Spleen (tissue), 7 donors: ENCODE measurements around the gene ZNF362.

Experiments
- POLR2AphosphoS5 ChIP-seq, 3 donors: sonication (generic); formaldehyde crosslinking; IDR thresholded peaks; one replicate each; pipeline ENCODE4 v1.5.1; 2017; ENCODE audit warnings: antibody characterized with exemption in 3 of 3
- TF ChIP-seq, protein P1 (sequence below), 11 experiments: fragments of 200-600 bp in 7 of 11; fragments of 450-650 bp in 4 of 11; sonication (generic) in 4 of 11; IDR thresholded peaks in 8 of 11; conservative IDR thresholded peaks in 3 of 11; 1 replicate in 7 of 11; 2 replicates in 4 of 11; pipeline versions ENCODE4 v1.4.0 to v1.8.0; 2016 to 2021; ENCODE audit warnings: antibody characterized with exemption in 11 of 11, inconsistent platforms in 4 of 11, mild to moderate bottlenecking in 1 of 11
- donor health status: DM: no; HTN: no; CAD: no; lungs with moderate emphysema.
- donor health status: DM: no; HTN: no; CAD: no.
- donor health status: DM: no; HTN: no; CAD: no.

DNA sequence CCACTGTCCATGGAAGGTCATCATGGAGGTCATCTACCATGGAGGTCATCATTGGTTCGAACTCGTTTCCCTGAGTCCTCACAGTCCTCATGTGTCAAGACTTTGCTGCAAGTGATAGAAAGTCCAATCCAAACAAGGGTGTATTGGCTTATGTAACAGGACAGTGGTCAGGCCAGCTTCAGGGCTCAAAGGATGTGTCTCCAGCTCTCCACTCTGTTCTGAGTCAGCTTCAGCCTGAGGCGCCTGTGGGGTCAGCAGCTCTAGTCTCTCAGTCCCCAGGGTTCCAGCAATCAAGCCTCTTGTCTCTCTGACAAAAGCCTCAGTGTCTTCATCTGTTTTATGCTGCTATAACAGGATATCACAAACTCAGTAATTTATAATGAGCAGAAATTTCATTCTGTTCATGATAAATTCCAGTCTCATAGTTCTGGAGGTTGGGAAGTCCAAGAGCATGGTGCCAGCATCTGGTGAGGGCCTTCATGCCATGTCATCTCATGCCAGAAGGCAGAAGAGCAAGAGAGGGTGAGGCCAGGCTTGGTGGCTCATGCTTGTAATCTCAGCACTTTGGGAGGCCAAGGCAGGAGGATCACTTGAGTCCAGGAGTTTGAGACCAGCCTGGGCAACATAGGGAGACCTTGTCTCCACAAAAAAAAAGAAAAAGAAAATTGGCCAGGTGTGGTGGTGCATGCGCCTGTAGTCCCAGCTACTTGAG lies 45.1 kb downstream of the ZNF362 start:
- TF ChIP-seq, protein P1, sequence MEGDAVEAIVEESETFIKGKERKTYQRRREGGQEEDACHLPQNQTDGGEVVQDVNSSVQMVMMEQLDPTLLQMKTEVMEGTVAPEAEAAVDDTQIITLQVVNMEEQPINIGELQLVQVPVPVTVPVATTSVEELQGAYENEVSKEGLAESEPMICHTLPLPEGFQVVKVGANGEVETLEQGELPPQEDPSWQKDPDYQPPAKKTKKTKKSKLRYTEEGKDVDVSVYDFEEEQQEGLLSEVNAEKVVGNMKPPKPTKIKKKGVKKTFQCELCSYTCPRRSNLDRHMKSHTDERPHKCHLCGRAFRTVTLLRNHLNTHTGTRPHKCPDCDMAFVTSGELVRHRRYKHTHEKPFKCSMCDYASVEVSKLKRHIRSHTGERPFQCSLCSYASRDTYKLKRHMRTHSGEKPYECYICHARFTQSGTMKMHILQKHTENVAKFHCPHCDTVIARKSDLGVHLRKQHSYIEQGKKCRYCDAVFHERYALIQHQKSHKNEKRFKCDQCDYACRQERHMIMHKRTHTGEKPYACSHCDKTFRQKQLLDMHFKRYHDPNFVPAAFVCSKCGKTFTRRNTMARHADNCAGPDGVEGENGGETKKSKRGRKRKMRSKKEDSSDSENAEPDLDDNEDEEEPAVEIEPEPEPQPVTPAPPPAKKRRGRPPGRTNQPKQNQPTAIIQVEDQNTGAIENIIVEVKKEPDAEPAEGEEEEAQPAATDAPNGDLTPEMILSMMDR (IDR thresholded peaks at IDR 0.05 in 8 of 11, conservative IDR thresholded peaks at IDR 0.05 in 3 of 11) = no peak
- TF ChIP-seq POLR2AphosphoS5 (IDR thresholded peaks at IDR 0.05) = no peak
